HG02943 (cell line): ENCODE data around the gene MYH10.
A peak's percentile ranks its signal among the peaks of the same experiment; 100 is the strongest.

ENCODE experiments used
- ATAC-seq: cut with Tn5 transposase; IDR thresholded peaks from one replicate; pipeline ENCODE4 v1.9.1; 2021; ENCODE audit warnings: mild to moderate bottlenecking, low read depth, moderate library complexity; ENCODE audit not compliant: unreplicated experiment

Gene MYH10

GRCh38 chr17:8458128-8458527 lies 172.4 kb downstream of the MYH10 start:
- ATAC-seq = no peak

- ATAC-seq = no peak
These were observed 174.8 kb downstream of the MYH10 start for GRCh38 chr17:8455665-8456209.

- ATAC-seq = no peak
These were observed 177.2 kb downstream of the MYH10 start for GRCh38 chr17:8453326-8453725.

- ATAC-seq = no peak
These were observed 178.5 kb downstream of the MYH10 start for GRCh38 chr17:8451933-8452614.

- ATAC-seq = no peak
These were observed 182.2 kb downstream of the MYH10 start for GRCh38 chr17:8448310-8448709.

- no peak for ATAC-seq
These were observed 182.7 kb downstream of the MYH10 start for GRCh38 chr17:8447799-8448198.

GRCh38 chr17:8445536-8445935 lies 185.0 kb downstream of the MYH10 start:
- no peak for ATAC-seq

GRCh38 chr17:8444494-8444893 lies 186.0 kb downstream of the MYH10 start:
- ATAC-seq = no peak

GRCh38 chr17:8443756-8444155 lies 186.8 kb downstream of the MYH10 start:
- no peak for ATAC-seq

- ATAC-seq = no peak
These were observed 188.2 kb downstream of the MYH10 start for GRCh38 chr17:8442310-8442709.

GRCh38 chr17:8441690-8442089 lies 188.8 kb downstream of the MYH10 start:
- ATAC-seq = no peak

GRCh38 chr17:8439681-8440080 lies 190.8 kb downstream of the MYH10 start:
- no peak for ATAC-seq

- ATAC-seq = no peak
These were observed 192.1 kb downstream of the MYH10 start for GRCh38 chr17:8438441-8438840.

GRCh38 chr17:8436844-8437171 lies 193.7 kb downstream of the MYH10 start:
- no peak for ATAC-seq

GRCh38 chr17:8436169-8436843 lies 194.2 kb downstream of the MYH10 start:
- peak; percentile 47 for ATAC-seq

GRCh38 chr17:8435245-8436168 lies 195.0 kb downstream of the MYH10 start, which contains the start of gene NDEL1:
Gene NDEL1 (plus strand): TSS chr17:8435884. CDS start chr17:8444272, 8,388 bp downstream.
- ATAC-seq = peak; percentile 93

- ATAC-seq = no peak
These were observed 199.6 kb downstream of the MYH10 start for GRCh38 chr17:8430966-8431365.

GRCh38 chr17:8426802-8427201 lies 203.7 kb downstream of the MYH10 start:
- no peak for ATAC-seq

- no peak for ATAC-seq
These were observed 204.3 kb downstream of the MYH10 start for GRCh38 chr17:8426094-8426720.
